ENCODE measurements around the gene ANKRD30BL. TPM values are rescaled to one million over a fixed set of nuclear protein-coding genes. Genes with fewer than 3 reads are reported as not detected.
"Not testable (repeated sequence)": the region's sequence is repeated elsewhere in the genome, so short reads cannot be mapped to it uniquely, and the experiment has no call there.

The ANKRD30BL gene
- total and polyA plus RNA-seq, 2 donors (not counting 1 experiment from before 2014, with no cell fraction given): not detected

GRCh38 chr2:132146774-132147173 is 15.0 kb downstream of the ANKRD30BL start:
- H4K20me1 ChIP-seq (ENCODE audit: control insufficient read depth, extremely low read depth, insufficient read depth, low read length): not testable (repeated sequence)

More at GRCh38 chr2:132146774-132147173, 15.0 kb downstream of the ANKRD30BL start:
- H3K27me3 ChIP-seq (ENCODE audit: control insufficient read depth, insufficient read depth, low read length); H3K9ac ChIP-seq (ENCODE audit: insufficient read depth, low read length); H3K4me2 ChIP-seq (ENCODE audit: extremely low read depth, insufficient read depth, low read length); H3K36me3 ChIP-seq (ENCODE audit: control insufficient read depth, insufficient read depth, low read length); H2AFZ ChIP-seq (ENCODE audit: low read length); H3K4me1 ChIP-seq (ENCODE audit: control insufficient read depth, extremely low read depth, insufficient read depth, low read length); H3K9me3 ChIP-seq (ENCODE audit: control insufficient read depth, insufficient read depth, low read depth, low read length); H3K27ac ChIP-seq (ENCODE audit: insufficient read depth, low read length); H3K79me2 ChIP-seq (ENCODE audit: control insufficient read depth, insufficient read depth, low read length); H3K4me3 ChIP-seq (replicated peaks in 1 of 4; ENCODE audit: control extremely low read depth in 1 of 4, insufficient read depth in 1 of 4, low read depth in 3 of 4, low read length in 4 of 4): not testable (repeated sequence)
- peak; percentile 50 to 55 for TF ChIP-seq CTCF (conservative IDR thresholded peaks at IDR 0.05 in 1 of 2, IDR thresholded peaks at IDR 0.05 in 1 of 2; ENCODE audit: low read depth in 1 of 2, low read length in 2 of 2)
- DNase-seq (ENCODE audit: low read depth in 2 of 2): peak; percentile 20 to 46
